GM12865 (cell line): ENCODE measurements around the gene ATXN1.
A peak's percentile ranks its signal among the peaks of the same experiment; 100 is the strongest.

Source experiments
- DNase-seq: peaks from one replicate; pipeline ENCODE4 v3.0.0; 2010; ENCODE audit warnings: low read depth
- H3K4me3 ChIP-seq: 2 replicates; pipeline ENCODE4 v1.5.1; 2011; ENCODE audit warnings: mild to moderate bottlenecking, low read depth, low read length, control low read depth
- CTCF ChIP-seq: IDR thresholded peaks from 2 replicates; pipeline ENCODE4 v1.5.1; 2011; ENCODE audit warnings: low read length, control low read depth, low read depth, inconsistent platforms; ENCODE audit not compliant: insufficient read depth; ENCODE audit errors: missing control alignments

ATXN1 gene

GRCh38 chr6:16766836-16767745, 5.8 kb upstream of the ATXN1 start:
- no peak for TF ChIP-seq CTCF
- H3K4me3 ChIP-seq, result no peak overlapping the region
- no peak for DNase-seq

- H3K4me3 ChIP-seq, result no peak overlapping the region
- peak; percentile 67 for DNase-seq
- TF ChIP-seq CTCF, result no peak
Observed at GRCh38 chr6:16766043-16766536, 4.8 kb upstream of the ATXN1 start.

- DNase-seq, result no peak
- TF ChIP-seq CTCF, result no peak
- H3K4me3 ChIP-seq, result no peak overlapping the region
Observed at GRCh38 chr6:16765235-16765634, 4.0 kb upstream of the ATXN1 start.

GRCh38 chr6:16764188-16764950, 3.1 kb upstream of the ATXN1 start:
- H3K4me3 ChIP-seq, result peak overlapping the region; percentile 82; the same call in 1 of the 2 replicates
- peak; percentile 51 for DNase-seq
- peak; percentile 37 for TF ChIP-seq CTCF

GRCh38 chr6:16762550-16763477, 1.6 kb upstream of the ATXN1 start:
- DNase-seq, result peak; percentile 81
- H3K4me3 ChIP-seq, result peak overlapping the region; percentile 82
- TF ChIP-seq CTCF, result peak; percentile 80

GRCh38 chr6:16762268-16762549, 949 bp upstream of the ATXN1 start:
- peak overlapping the region; percentile 82 for H3K4me3 ChIP-seq
- no peak for TF ChIP-seq CTCF
- no peak for DNase-seq
